Keratinocyte (primary cell): ENCODE measurements around the gene TADA3. TPM values are rescaled to one million over a fixed set of nuclear protein-coding genes. Genes with fewer than 3 reads are reported as not detected.

ENCODE experiments used
- DNase-seq: peaks from one replicate; pipeline ENCODE4 v3.0.0-alpha.2; 2011; ENCODE audit warnings: low read depth, missing footprints, low spot score
- FAIRE-seq: peaks from 2 replicates; lab custom pipeline; 2011; peaks lifted over from hg19 to GRCh38; lab: Jason Lieb, UNC
- H2AFZ ChIP-seq: 2 replicates; pipeline ENCODE4 v1.6.0; 2012; ENCODE audit warnings: low read length, control low read depth, inconsistent platforms; ENCODE audit not compliant: control insufficient read depth
- H3K27ac ChIP-seq: 2 replicates; pipeline ENCODE4 v1.5.1; 2011; ENCODE audit warnings: low read length; ENCODE audit not compliant: control insufficient read depth, insufficient read depth
- H3K27me3 ChIP-seq: 3 replicates; pipeline ENCODE4 v1.6.0; 2011; ENCODE audit warnings: low read length; ENCODE audit not compliant: control insufficient read depth, insufficient read depth; ENCODE audit errors: extremely low read depth
- H3K36me3 ChIP-seq, 2 experiments: 2 replicates in 1 of 2; 3 replicates in 1 of 2; pipeline ENCODE4 v1.5.1; 2011; ENCODE audit warnings: low read length in 2 of 2, mild to moderate bottlenecking in 1 of 2; ENCODE audit not compliant: control insufficient read depth in 2 of 2, insufficient read depth in 2 of 2; ENCODE audit errors: extremely low read depth in 1 of 2
- H3K4me1 ChIP-seq: 3 replicates; pipeline ENCODE4 v1.5.1; 2011; ENCODE audit warnings: low read length; ENCODE audit not compliant: control insufficient read depth, insufficient read depth; ENCODE audit errors: extremely low read depth
- H3K4me2 ChIP-seq: 3 replicates; pipeline ENCODE4 v1.6.0; 2011; ENCODE audit warnings: low read depth, low read length; ENCODE audit not compliant: control insufficient read depth, insufficient read depth; ENCODE audit errors: extremely low read depth
- H3K4me3 ChIP-seq, 3 experiments: fragments of 200-600 bp in 1 of 3; sonication (generic) in 1 of 3; 2 replicates in 2 of 3; 3 replicates in 1 of 3; pipeline ENCODE4 v1.5.1; 2011 to 2016; ENCODE audit warnings: low read length in 3 of 3, mild to moderate bottlenecking in 3 of 3, control low read depth in 2 of 3, inconsistent platforms in 1 of 3, low read depth in 1 of 3, mixed read lengths in 1 of 3, mixed run types in 1 of 3, moderate library complexity in 1 of 3; ENCODE audit not compliant: control insufficient read depth in 2 of 3, insufficient read depth in 2 of 3; ENCODE audit errors: extremely low read depth in 1 of 3
- H3K79me2 ChIP-seq: 2 replicates; pipeline ENCODE4 v1.6.0; 2012; ENCODE audit warnings: low read length; ENCODE audit not compliant: control insufficient read depth, insufficient read depth
- H3K9ac ChIP-seq: 3 replicates; pipeline ENCODE4 v1.6.0; 2011; ENCODE audit warnings: low read length; ENCODE audit not compliant: control insufficient read depth, insufficient read depth; ENCODE audit errors: extremely low read depth
- H3K9me1 ChIP-seq: 3 replicates; pipeline ENCODE4 v1.6.0; 2011; ENCODE audit warnings: low read length; ENCODE audit not compliant: control insufficient read depth, insufficient read depth; ENCODE audit errors: extremely low read depth
- H3K9me3 ChIP-seq: 2 replicates; pipeline ENCODE4 v1.5.1; 2012; ENCODE audit warnings: low read depth, low read length; ENCODE audit not compliant: control insufficient read depth
- H4K20me1 ChIP-seq: 3 replicates; pipeline ENCODE4 v1.6.0; 2011; ENCODE audit warnings: low read length; ENCODE audit not compliant: control insufficient read depth, insufficient read depth; ENCODE audit errors: extremely low read depth
- EZH2 ChIP-seq: IDR thresholded peaks from one replicate; pipeline ENCODE4 v1.6.1; 2012; ENCODE audit warnings: inconsistent platforms, mild to moderate bottlenecking, low read length, moderate library complexity
- dilution Hi-C: fragments of 300-500 bp; cut with MboI; formaldehyde crosslinking; loops from one replicate; pipeline ENCODE4 v1.7.0; 2020; ENCODE audit warnings: low sequenced_read_pairs; ENCODE audit not compliant: extremely low pct_ligation_motif_present
- polyA plus RNA-seq, 5 experiments: library from polyadenylated mRNA; depleted of rRNA in 3 of 5; stranded (reverse) in 3 of 5; stranded (forward) in 1 of 5; unstranded in 1 of 5; fragments of >200 nt; gene quantifications; 1 replicate in 1 of 5; 2 replicates in 3 of 5; 3 replicates in 1 of 5; pipeline versions ENCODE4 v1.2.1 to v1.2.3, GENCODE V29; 2011 to 2012; ENCODE audit warnings: missing spikeins in 2 of 5, low read depth in 1 of 5, low replicate concordance in 1 of 5
- TF ChIP-seq, protein P1 (sequence below), 3 experiments: IDR thresholded peaks in 1 of 3; conservative IDR thresholded peaks in 1 of 3; optimal IDR thresholded peaks in 1 of 3; 2 replicates in 2 of 3; 3 replicates in 1 of 3; pipeline versions ENCODE3 to v1.5.1; 2011; ENCODE audit warnings: low read length in 3 of 3, mild to moderate bottlenecking in 3 of 3, moderate library complexity in 2 of 3, control low read depth in 1 of 3, inconsistent platforms in 1 of 3; ENCODE audit not compliant: insufficient read depth in 2 of 3; ENCODE audit errors: extremely low read depth in 1 of 3

TADA3 gene
- polyA plus RNA-seq, 1 donor (not counting 4 experiments of a cell fraction or from before 2014, with no cell fraction given), result 29.6 TPM

DNA sequence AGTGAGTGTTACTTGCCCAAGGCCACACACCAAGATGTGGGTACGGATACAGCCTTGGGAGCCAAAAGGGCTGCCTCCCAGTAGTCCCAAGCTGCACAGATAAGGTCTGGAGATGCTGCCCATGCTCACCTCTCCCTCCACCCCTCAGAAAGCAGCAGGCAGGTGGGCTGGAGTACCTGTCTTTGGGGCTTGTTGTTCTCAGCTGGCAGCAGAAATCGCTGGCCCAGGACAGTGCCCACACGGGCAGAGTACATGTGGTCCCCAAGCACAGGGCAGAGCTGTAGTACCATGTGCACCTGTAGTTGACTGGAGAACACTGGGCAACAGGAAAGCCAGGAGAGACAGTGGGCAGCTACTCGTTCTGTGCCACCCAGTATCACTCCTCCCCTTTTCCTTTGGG is 46.6 kb upstream of the TADA3 start:
- Histone ChIP-seq H3K27ac (no peak overlapping the region), H3K9ac (no peak overlapping the region), H3K36me3 (peaks cover 25 to 37% of the 10 kb centered on the region in 2 experiments), H4K20me1 (no peaks in the 10 kb centered on the region), H3K79me2 (no peaks in the 10 kb centered on the region), H3K4me2 (no peak overlapping the region), H3K4me1 (no peaks in the 10 kb centered on the region), H3K9me1 (no peaks in the 10 kb centered on the region), H3K27me3 (no peaks in the 10 kb centered on the region), H3K9me3 (no peaks in the 10 kb centered on the region), H2AFZ (no peak overlapping the region), H3K4me3 (no peak overlapping the region)
- TF ChIP-seq, protein P1, sequence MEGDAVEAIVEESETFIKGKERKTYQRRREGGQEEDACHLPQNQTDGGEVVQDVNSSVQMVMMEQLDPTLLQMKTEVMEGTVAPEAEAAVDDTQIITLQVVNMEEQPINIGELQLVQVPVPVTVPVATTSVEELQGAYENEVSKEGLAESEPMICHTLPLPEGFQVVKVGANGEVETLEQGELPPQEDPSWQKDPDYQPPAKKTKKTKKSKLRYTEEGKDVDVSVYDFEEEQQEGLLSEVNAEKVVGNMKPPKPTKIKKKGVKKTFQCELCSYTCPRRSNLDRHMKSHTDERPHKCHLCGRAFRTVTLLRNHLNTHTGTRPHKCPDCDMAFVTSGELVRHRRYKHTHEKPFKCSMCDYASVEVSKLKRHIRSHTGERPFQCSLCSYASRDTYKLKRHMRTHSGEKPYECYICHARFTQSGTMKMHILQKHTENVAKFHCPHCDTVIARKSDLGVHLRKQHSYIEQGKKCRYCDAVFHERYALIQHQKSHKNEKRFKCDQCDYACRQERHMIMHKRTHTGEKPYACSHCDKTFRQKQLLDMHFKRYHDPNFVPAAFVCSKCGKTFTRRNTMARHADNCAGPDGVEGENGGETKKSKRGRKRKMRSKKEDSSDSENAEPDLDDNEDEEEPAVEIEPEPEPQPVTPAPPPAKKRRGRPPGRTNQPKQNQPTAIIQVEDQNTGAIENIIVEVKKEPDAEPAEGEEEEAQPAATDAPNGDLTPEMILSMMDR (optimal IDR thresholded peaks at IDR 0.05 in 1 of 3, IDR thresholded peaks at IDR 0.05 in 1 of 3, conservative IDR thresholded peaks at IDR 0.05 in 1 of 3; ENCODE audit: extremely low read depth in 1 of 3, insufficient read depth in 2 of 3, low read length in 3 of 3), result no peak
- no peak for TF ChIP-seq EZH2
- dilution Hi-C loops, result no loop called here
- FAIRE-seq, result no peak
- no peak for DNase-seq

GRCh38 chr3:9837701-9838582 is 45.7 kb upstream of the TADA3 start:
- Histone ChIP-seq H2AFZ (no peak overlapping the region), H3K27me3 (no peaks in the 10 kb centered on the region), H3K4me2 (no peak overlapping the region), H3K36me3 (peaks cover 29 to 38% of the 10 kb centered on the region in 2 experiments), H4K20me1 (no peaks in the 10 kb centered on the region), H3K27ac (no peak overlapping the region), H3K4me3 (no peak overlapping the region), H3K9me3 (no peaks in the 10 kb centered on the region), H3K9me1 (no peaks in the 10 kb centered on the region), H3K4me1 (no peaks in the 10 kb centered on the region), H3K79me2 (no peaks in the 10 kb centered on the region), H3K9ac (no peak overlapping the region)
- FAIRE-seq (no peak), DNase-seq (no peak)
- dilution Hi-C loops, result no loop called here
- TF ChIP-seq, protein P1 (optimal IDR thresholded peaks at IDR 0.05 in 1 of 3, IDR thresholded peaks at IDR 0.05 in 1 of 3, conservative IDR thresholded peaks at IDR 0.05 in 1 of 3; ENCODE audit: extremely low read depth in 1 of 3, insufficient read depth in 2 of 3, low read length in 3 of 3), result no peak
- no peak for TF ChIP-seq EZH2
